EL (cell line): ENCODE measurements around the gene PITPNC1.
"Not testable (repeated sequence)": the region's sequence is repeated elsewhere in the genome, so short reads cannot be mapped to it uniquely, and the experiment has no call there.

Source experiments
- DNase-seq: peaks from one replicate; pipeline ENCODE4 v3.0.0-alpha.2; 2016

The PITPNC1 gene

GRCh38 chr17:67372751-67373150, 4.3 kb upstream of the PITPNC1 start:
- DNase-seq = no peak

- DNase-seq = peak; percentile 81
These were observed 2.6 kb upstream of the PITPNC1 start for GRCh38 chr17:67374329-67375053.

- DNase-seq = no peak
These were observed 2.0 kb upstream of the PITPNC1 start for GRCh38 chr17:67375054-67375427.

GRCh38 chr17:67375716-67376115, 1.4 kb upstream of the PITPNC1 start:
- DNase-seq = no peak

GRCh38 chr17:67376415-67376736, 705 bp upstream of the PITPNC1 start:
- peak; percentile 40 for DNase-seq

GRCh38 chr17:67377488-67378453, 690 bp downstream of the PITPNC1 start:
- peak; percentile 56 for DNase-seq

GRCh38 chr17:67378454-67379250, 1.6 kb downstream of the PITPNC1 start:
- peak; percentile 84 for DNase-seq

- DNase-seq = no peak
These were observed 2.2 kb downstream of the PITPNC1 start for GRCh38 chr17:67379251-67379630.

GRCh38 chr17:67381929-67382257, 4.8 kb downstream of the PITPNC1 start:
- DNase-seq = no peak

GRCh38 chr17:67385122-67385988, 8.3 kb downstream of the PITPNC1 start:
- DNase-seq = no peak

GRCh38 chr17:67386965-67387551, 10.0 kb downstream of the PITPNC1 start:
- peak; percentile 48 for DNase-seq

- not testable (repeated sequence) for DNase-seq
These were observed 11.5 kb downstream of the PITPNC1 start for GRCh38 chr17:67388536-67388935.

- DNase-seq = no peak
These were observed 11.9 kb downstream of the PITPNC1 start for GRCh38 chr17:67388986-67389385.

GRCh38 chr17:67390006-67390645, 13.0 kb downstream of the PITPNC1 start:
- DNase-seq = no peak

GRCh38 chr17:67390646-67391361, 13.7 kb downstream of the PITPNC1 start:
- DNase-seq = peak; percentile 90

- DNase-seq = no peak
These were observed 15.0 kb downstream of the PITPNC1 start for GRCh38 chr17:67392111-67392510.

- DNase-seq = no peak
These were observed 16.8 kb downstream of the PITPNC1 start for GRCh38 chr17:67393809-67394397.

- DNase-seq = no peak
These were observed 22.6 kb downstream of the PITPNC1 start for GRCh38 chr17:67399676-67400075.

- DNase-seq = no peak
These were observed 23.1 kb downstream of the PITPNC1 start for GRCh38 chr17:67400193-67400592.

GRCh38 chr17:67401106-67401505, 24.0 kb downstream of the PITPNC1 start:
- no peak for DNase-seq
